HG03280 (cell line): ENCODE results near the gene POMT1.
A peak's percentile ranks its signal among the peaks of the same experiment; 100 is the strongest.

ENCODE experiments used
- ATAC-seq: cut with Tn5 transposase; IDR thresholded peaks from one replicate; pipeline ENCODE4 v1.9.1; 2021; ENCODE audit warnings: mild to moderate bottlenecking, moderate library complexity; ENCODE audit not compliant: unreplicated experiment

The POMT1 gene

DNA sequence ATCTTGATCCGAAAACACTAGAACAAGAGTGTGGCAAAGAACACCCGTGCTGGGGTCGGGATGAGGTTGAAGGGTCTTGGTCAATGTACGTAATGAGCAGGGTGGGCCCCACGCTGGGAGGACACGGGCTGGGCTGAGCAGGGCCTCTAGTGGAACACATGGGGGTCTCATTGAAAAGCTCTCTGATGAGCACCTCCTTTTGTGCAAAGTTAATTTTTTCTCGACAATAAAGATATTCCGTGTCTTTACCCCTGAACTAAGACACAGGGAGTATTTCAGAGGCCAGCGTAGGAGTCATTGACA is 20.3 kb downstream of the POMT1 start:
- ATAC-seq: no peak

DNA sequence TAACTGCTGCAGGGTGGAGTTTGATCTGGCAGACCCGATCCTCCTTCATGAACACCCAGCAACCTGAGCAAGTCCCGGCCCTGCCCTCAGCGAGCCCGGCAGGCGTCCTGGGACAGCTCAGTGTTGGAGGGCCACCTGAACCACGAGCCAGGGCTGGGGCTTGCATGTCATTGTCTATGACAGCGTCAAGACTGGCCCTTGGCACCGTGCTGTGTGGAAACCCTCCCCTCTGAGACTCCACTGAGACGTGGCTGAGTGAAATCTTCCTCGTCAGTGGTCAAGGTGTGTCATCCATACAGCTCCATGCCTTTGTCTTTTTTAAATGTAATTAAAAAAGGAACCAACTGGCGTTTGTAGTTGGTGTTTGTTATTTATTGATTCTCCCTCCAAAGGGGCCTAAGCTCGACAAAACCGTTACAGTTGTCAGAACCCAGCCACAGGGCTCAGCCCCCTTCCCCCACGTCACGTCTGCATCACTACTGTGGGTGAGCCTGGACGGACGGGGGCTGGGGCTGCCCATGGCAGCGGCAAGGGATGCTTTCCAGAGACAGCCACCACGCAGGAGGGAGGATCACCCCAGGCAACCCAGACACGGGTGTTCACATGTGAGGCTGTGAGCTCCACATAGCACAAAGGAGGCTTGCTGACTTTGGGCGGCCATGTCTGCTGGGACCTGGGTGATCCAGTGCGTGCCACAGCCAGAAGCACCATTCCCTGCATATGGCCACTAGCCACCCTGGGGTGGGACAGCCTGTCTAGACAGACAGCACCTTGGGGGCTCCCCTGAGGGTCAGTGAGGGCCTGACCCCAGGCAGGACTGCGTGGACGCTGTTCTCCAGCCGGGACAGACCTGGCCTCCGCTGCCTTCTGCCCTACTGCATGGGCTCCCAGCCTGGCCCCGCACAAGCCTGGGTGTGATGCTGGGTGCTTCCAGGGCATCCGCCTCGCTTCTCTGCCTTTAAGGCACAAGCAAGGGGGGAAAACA is 21.0 kb downstream of the POMT1 start:
- ATAC-seq: no peak

DNA sequence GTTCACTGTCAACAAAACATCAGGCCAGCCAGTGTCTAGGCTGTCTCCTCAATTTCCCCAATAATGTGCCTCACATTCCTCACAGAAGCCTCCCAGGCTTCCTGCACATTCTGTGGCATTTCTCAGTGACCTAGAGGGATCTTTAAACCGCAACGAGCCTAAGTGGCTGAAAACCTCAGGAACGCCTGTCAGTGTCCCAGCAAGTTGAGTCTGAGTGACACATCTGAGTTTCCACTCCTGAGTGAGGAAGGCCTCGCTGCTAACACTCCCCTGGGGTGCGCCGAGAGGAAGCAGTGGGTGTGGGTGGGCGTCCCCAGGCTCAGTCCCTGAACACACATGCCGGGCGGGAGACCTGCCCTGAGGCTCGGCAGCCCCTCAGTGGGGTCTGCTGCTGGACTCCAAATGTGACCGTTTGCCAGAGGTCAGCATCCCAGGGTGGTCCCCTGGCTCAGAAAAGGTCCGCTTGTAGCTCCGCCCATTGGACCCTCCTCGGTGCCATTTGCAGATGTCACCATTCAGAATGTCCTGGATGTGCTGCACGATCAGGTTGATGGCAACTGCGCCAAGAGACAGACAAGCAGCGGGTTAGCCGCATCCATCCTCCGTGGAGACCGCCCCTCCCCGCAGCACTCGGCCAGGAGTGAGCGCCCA is 22.1 kb downstream of the POMT1 start:
- no peak for ATAC-seq

DNA sequence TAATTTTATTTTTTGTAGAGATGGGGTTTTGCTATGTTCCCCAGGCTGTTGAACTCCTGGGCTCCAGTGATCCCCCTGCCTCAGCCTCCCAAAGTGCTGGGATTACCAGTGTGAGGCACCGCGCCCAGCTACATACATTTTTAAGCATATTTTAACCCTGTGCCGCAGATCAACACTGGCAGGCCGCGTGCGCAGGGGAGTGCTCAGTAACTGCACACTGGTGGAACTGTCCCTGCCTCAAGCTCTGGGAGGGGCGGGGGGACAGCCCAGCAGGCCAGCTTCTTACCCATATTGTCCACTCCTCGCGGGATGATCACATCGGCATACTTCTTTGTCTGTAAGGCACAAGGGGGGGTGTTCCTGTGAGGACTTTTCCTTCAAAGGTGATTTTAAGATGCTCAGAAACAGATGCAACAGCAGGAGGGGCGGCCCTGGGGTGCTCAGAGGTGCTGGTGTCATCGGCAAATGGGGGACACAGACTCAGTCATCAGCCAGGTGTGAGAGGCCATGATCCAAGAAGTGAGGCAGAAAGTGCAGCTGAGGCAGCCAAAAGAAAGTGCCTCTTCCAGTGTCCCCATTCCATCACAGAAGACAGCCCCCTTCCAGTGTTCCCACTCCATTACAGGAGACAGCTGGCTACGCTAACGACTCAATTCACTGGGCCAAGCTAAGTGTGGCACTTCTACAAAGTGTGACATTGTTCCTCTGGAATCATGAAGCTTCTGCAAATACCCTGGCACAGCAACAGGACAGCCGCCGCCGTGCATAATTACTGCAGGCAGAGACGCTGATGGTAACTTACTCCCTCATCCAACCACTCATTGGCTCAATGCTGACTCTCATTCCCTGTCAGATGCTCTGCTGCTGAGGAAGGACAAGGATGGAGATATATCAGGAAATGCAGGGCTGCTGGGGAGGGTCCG is 23.2 kb downstream of the POMT1 start:
- no peak for ATAC-seq

DNA sequence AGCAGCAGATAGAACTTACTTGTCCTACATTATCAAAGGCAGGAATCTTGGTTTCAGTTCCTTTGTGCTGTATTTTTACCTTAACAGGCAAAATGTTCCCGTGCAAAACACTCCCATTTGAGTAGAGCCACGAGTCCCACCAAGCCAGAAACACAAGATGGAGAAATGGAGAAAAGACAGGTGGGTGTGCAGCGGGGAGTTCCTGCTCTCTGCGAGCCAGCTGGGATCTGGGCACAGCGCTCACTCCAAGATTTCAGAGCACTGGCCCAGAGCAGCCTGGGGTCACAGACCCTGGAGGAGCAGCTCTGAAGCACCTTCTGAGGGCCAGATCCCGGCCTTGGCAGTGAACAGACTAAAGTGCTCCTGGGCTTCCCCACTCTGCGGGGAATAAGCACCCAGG is 25.5 kb downstream of the POMT1 start:
- no peak for ATAC-seq

DNA sequence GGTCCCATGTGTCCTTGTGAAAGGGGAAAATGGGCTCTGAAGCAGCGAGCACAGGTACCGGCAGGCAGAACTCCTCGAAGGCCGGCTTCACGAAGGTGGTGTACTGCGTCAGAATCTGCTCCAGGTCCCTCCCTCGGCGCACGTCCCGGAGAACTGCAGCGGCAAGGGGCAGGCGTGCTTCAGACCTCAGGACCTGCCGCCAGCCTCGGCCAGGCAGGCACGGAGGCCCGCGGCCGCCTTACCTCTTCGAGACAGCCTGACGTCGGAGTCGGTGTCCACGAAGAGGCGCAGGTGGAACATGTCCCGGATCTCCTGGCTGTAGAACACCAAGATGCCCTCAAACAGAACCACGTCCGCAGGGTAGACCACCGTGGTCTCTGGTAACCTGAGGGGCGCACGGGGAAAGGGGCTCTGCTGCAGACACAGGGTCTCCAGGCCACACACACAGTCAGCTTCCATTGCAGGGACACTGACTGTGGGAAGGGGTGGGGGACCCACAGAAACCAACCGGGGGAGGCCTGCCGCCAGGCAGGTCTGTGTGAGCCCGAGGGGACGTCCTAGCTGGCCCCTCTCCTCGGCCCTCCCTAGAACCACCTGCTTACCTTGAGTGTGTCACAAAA is 26.3 kb downstream of the POMT1 start:
- no peak for ATAC-seq

DNA sequence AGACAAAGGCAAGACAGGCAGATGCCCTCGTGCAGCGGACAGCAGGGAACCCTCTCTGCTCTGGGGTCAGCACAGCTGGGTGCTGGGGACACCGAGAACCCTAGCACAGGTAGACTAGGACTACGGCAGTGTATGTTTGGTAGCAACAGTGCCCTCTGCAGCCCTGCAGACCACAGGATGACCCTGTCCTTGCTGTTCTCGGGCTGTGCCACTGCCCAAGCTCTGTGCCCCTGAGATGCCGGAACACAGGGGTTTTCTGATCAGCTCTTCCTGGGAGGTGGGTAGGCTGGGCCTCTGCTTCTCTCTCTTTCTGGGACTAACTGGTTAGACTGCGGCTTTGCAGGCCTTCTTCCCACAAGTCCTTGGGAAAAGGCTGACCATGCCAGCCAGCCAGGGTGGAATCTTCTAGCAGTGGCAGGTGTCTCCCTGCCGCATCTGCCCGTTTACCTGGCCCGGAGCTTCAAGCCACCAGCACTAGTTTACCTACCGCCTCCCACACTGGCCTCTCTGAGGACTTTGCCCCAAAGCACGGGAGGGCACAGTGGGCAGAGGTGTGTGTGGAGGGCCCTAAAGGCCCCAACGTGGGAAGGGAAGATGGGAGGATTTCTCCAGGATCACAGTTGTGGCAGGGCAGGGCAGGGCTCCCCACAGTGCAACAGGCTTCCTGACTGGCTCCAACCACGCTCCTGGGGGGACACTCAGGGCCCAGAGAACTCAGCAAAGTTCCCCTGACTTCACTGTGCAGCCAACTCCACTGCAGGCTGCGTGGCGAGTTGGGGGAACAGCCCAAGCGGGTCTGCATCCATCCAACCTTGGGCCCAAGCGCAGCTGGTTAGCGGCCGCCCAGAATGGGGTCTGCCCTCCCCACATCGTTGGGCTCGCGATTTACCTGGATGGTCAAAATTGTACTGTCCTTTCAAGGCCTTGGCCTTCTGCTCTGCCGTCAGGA is 27.2 kb downstream of the POMT1 start:
- no peak for ATAC-seq

DNA sequence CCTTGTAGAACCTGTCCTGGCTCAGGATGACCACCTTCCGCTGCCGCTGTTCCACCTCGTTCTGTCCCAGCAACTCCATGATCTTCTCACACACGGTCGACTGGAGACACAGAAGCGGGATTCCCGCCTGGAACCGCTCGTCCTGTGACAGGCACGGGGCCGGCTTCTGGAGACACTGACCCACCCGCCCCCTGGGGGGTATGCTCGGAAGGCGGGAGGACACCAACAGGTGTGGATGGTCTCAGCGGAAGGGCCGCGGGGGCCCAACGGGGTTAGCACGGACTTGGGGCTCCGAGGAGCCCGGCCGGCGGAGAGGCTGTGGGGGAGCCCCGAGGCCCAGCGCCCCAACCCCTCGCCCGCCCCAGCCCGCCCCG is 27.8 kb downstream of the POMT1 start:
- ATAC-seq: peak; percentile 25

DNA sequence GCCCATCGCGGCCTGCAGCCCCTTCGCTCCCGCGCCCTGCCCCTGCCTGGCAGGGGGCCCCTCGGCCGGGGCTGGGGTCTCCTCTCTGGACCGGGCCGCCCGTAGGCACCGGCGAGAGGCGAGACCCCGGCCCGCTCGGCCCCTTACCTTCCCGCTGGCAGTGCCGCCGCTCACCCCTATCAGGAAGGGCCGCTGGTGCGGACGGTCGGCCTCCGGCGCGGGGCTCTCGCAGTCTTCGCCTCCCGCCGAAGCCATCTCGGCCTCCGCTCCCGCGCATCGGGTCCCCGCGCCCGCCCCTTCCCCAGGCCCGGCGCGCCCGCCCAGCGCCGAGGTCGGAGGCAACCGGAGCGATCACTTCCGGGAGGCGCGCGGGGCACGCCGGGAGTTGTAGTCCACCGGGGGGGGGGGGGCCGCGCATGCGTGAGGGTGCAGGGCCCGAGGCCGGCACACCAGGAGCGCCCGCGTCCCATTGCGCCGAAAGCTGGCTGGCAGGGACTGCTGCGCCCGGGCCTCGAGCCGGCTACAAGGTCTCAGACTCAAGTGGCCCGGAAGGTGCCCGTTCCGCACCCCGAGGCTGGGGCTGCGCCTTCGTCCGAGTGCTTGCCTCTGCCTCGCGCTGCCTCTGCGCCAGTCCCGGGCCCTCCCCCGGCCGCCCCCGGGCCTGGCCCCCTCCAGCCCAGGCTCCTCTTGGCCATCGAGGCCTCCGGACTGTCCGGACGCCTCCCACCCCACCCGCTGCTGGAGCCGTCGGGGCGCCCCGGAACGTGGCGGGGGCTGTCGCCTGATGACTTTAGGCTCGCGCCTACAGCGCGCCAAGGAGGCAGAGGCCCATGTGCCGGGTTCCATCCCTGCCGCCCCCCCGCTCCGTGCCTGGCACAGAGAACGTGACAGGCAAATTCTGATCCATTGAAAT is 28.5 kb downstream of the POMT1 start, which contains the start of gene UCK1:
Gene UCK1 (minus strand): TSS at position 344 of the 913 bp plus-strand sequence. CDS start 89 bp downstream, at position 255.
- ATAC-seq: peak; percentile 83

DNA sequence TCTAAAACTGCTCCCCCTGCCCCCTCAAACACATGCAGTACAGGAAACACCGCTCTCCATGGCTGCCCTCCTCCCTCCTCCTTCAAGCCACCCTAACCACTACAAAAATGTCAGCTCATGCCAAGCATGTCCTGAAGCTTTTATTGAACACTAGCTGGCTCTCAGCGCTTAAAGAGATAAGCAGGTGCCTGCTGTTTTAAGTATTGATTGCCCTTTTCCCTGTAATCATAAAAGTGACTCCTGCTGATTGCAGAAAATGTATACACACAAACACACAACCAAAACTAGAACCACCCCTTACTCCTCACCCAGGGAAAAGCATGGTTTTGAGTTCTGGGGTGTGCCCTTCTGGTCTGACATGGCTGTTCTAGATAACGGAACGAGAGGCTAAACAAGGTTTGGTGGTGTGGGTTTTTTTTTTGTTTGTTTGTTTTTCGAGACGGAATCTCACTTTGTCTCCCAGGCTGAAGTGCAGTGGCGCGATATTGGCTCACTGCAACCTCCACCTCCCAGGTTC is 32.1 kb downstream of the POMT1 start:
- ATAC-seq: no peak

DNA sequence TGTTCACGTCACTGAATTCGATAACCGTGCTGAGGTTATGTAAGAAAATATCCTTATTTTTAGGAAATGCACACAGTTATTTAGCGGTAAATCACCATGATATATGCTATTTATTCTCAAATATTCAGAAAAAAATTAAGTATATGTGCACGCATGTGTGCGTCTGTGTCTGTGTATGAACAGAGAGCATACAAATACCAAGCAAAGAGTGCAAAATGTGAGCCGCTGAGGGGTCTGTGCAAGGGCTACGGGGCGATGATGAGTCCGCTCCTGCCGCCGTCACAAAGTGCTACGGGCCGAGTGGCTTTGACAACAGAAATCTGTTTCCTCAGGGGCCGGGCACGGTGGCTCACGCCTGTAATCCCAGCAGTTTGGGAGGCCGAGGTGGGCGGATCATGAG is 35.2 kb downstream of the POMT1 start:
- ATAC-seq: no peak

DNA sequence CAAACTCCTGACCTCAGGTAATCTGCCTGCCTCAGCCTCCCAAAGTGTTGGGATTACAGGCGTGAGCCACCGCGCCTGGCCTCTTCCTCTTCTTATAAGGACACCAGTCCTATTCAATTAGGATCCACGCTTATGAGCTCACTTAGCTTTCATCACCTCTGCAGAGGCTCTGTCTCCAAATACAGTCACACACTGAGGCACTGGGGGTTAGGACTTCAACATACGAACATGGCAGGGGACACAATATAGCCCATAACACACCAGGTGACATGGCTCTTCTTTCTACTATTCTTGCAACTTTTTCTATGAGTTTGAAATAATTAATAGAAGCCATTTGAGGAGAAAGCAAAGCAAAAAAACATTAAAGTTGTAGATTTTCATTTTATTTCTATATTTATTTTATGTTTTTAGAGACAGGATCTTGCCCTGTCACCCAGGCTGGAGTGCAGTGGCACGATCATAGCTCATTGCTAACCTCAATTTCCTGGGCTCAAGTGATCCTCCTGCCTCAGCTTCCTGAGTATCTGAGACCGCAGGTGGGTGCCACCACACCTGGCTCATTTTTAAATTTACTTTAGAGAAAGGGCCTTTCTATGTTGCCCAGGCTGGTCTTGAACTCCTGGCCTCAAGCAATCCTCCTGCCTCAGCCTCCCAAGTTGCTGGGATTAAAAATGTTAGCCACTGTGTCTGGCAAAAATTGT is 36.7 kb downstream of the POMT1 start:
- no peak for ATAC-seq

DNA sequence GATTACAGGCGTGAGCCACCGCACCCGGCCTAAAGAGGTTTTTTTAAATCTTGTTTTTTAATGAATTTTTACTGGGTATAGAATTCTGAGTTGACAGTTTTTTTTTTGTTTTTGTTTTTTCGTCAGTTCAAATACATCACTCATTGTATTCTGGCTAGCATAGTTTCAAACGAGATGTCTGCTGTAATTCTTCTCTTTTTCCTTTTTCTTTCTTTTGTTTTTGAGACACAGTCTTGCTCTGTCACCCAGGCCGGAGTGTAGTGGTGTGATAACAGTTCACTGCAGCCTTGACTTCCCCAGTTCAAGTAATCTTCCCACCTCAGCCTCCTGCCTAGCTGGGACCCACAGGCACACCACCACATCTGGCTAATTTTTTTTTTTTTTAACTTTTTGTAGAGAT is 40.4 kb downstream of the POMT1 start:
- no peak for ATAC-seq

DNA sequence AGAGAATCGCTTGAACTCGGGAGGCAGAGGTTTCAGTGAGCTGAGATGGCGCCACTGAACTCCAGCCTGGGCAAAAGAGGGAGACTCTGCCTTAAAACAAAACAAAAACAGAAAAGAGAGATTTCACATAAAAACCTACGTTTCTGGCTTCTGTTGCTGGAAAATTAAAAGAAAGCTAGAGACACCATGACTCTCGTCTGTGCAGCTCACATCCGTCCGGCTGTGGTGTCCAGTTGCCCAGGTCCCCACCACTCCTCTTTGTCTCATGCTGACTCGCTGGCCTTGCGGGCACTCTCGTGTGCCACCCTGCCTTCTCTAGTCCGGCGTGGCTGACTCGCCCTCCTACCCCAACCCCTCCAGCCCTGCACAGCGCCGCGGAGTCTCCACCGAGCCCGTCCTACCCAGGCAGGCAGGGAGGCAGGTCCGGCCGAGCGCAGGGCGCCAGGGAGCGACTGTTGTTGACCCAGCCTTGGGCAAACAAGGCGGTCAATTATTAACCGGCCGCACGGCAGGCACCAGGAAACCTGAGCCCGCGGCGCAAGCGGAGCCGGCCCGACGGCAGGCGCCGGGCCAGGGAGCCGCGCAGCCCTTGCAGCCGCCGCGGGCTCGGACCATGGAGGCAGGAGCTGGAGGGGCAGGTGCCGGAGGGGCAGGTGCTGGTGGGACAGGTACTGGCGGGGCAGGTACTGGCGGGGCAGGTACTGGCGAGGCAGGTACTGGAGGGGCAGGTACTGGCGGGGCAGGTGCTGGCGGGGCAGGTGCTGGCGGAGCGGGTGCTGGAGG is 42.5 kb downstream of the POMT1 start, which contains the start of gene PRRT1B:
Gene PRRT1B (plus strand): TSS at position 521 of the 783 bp plus-strand sequence. CDS start 93 bp downstream, at position 614.
- ATAC-seq: no peak

DNA sequence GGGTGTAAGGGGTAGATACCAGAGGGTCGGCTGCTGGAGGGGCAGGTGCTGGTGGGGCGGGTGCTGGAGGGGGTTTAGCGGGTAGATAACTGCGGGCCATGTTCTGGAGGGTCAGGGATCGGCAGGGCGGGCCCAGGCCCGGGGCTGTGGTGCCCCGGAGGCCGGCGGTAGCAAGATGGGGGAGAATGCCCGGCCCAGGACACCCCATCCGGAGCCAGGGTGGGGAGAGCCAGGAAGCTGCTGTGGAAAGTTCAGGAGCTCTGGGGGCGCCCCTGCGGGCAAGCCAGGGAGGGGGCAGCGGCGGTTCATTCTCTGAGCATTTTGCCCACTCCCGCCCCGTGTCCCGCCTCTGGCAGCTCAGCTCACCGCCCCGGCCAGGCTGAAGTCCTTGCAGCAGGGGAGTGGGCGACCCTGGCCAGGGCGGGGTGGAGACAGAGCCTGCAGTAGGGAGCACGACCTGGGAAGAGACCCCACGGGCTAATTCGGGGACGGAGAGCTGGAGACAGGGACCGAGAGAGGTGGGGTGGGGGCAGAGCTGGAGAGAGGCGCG is 43.1 kb downstream of the POMT1 start:
- no peak for ATAC-seq

DNA sequence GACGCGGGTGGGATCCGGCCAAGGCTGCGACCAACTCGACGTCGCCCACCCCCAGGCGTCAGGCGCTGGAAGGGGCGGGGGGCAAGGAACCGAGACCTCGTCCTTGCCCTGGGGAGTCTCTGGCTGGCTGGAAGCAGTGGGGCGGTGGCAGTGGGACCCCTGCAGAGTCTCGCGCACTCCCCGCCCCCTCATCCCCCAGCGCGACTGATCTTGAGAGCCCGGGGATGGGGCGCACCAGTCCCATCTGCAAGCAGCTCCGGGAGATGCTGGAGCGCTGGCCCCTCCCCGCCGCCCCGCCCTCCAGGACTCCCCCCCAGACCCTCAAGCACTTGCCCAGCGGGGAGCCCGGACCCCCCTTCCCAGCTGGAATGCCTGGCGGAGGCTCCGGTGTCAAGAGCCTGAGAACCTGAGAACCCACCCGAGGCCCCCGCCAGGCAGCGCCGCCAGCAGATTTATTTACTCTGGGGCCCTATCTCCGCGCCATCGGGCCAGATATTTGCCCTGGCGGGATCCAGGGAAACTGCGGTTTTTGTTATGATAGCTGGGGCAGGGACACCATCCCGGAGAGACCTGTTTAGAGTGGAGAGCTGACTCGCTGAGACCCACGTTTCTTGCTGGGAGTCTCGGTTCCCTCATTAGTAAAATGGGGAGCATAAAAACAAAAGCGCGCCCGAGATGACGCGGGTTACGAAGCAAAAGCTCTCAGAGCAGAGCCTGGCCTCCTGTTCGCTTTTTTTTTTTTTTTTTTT is 43.8 kb downstream of the POMT1 start:
- no peak for ATAC-seq
